NCI-H2196 (cell line): Measurements from ENCODE around the gene CHMP4A.
"Not testable (repeated sequence)": the region's sequence is repeated elsewhere in the genome, so short reads cannot be mapped to it uniquely, and the experiment has no call there.

ENCODE experiments used
- DNase-seq: peaks from one replicate; lab custom pipeline; 2025; ENCODE audit not compliant: unreplicated experiment; lab: John Stamatoyannopoulos, UW

Gene CHMP4A

GRCh38 chr14:24247422-24247821 lies 34.1 kb upstream of the CHMP4A start:
- DNase-seq, result no peak

- DNase-seq, result no peak
Observed at GRCh38 chr14:24246765-24247212, 33.5 kb upstream of the CHMP4A start.

DNA sequence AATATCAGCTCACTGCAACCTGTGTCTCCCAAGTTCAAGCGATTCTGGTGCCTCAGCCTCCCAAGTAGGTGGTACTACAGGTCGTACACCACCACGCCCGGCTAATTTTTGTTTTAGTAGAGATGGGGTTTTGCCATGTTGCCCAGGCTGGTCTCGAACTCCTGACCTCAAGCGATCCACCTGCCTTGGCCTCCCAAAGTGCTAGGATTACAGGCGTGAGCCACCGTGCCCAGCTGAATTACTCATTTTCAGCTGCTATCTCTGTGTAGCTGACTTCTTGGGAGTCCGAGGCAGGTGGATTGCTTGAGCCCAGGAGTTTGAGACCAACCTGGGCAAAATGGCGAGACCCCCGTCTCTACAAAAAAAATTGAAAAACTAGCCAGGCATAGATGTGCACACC lies 32.1 kb upstream of the CHMP4A start:
- not testable (repeated sequence) for DNase-seq

- no peak for DNase-seq
Observed at GRCh38 chr14:24243336-24243836, 30.1 kb upstream of the CHMP4A start.

DNA sequence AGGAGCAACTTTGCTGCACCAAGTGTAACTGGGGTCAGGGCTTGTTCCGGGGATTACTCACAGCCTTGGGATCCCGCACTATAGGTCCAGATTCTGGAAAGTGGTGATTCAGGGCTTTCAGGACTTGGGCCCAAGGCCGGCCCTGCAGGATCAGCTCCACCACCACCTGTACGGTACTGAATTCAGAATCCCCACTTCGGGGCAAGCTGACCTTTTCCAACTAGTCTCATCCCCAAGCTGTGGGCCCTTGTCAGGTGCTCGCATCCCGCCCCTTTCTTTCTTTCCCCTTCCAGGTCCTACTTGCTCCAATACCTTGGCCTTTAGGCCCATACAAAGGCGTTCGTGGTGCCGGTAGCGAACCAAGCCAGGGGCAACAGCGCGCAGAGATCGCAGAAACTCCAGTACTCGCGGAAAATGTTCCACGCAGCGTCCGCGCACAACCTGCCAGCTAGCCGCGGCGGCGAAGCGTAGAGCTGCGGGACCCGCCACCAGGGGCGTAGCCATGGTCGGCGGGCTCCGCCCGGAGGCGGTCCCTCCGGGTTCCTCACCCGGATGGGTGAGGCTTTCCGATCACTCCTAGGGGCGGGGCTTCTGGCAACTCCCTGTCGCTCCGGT lies 28.6 kb upstream of the CHMP4A start:
- peak; percentile 93 for DNase-seq

GRCh38 chr14:24240110-24240918 lies 27.0 kb upstream of the CHMP4A start:
- DNase-seq, result no peak

DNA sequence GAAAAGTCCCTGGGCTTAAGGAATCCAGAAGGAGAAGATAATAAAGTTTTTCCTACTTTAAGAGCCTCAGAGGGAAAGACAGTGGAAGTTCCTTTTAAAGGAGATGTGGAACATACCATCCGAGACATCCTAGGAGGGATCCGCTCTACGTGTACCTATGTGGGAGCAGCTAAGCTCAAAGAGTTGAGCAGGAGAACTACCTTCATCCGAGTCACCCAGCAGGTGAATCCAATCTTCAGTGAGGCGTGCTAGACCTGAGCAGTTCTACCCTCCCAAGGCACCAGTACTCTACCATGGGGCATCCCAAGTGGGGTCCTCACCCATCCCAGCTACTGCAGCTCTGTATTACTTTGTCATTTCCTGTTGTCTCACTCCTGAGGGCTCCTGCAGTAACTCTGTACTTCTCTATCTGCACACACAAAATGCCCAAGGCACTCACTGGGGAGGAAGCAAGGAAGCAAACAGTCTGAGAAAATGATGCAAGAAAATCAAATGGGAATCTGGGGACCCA lies 25.3 kb upstream of the CHMP4A start:
- DNase-seq, result no peak

DNA sequence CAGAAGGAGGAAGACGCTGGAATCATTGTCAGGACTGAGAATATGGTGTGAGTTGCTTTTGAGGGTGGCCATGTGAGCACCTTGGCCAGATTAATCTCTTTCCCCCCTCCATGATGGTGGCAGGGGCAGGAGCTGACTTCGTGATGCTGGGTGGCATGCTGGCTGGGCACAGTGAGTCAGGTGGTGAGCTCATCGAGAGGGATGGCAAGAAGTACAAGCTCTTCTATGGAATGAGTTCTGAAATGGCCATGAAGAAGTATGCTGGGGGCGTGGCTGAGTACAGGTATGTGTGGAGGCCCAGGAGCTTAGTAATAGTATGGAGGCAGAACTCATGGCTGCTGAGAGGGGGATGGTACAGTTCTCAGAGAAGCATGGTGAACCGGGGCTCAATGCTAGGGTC lies 24.8 kb upstream of the CHMP4A start:
- no peak for DNase-seq

GRCh38 chr14:24237463-24237955 lies 24.2 kb upstream of the CHMP4A start:
- no peak for DNase-seq

DNA sequence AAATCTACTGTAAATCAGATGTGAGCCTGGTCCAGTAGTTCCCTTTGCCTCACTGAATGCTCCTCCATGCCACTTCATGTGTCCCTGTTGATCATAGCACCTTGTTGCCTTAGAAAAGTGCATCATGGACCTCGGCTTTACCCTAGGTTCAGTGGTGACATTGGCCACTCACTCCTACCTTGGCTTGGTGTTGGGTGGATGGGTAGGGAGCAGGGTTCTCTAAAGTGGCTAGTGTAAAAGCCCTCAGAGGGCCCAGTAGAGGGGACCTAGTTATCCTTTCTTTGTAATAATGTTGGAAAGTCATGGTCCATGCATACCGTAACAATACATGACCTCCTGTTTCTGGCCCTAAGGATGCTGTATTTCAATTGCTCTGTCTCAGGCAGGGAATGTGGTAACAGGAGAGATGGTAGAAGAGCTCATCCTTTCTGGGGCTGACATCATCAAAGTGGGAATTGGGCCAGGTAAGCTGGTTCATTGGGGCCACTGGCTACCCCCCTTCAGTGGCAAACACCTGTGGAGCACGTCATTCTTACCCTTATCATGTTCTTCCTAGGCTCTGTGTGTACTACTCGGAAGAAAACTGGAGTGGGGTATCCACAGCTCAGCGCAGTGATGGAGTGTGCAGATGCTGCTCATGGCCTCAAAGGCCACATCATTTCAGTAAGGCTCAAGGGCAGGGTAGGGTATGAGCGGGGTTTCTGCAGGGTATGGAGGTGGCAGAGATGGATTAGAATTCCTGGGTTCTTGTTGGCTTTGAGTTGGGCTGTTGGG lies 23.6 kb upstream of the CHMP4A start:
- DNase-seq, result no peak

GRCh38 chr14:24235804-24236688 lies 22.8 kb upstream of the CHMP4A start:
- no peak for DNase-seq

- no peak for DNase-seq
Observed at GRCh38 chr14:24234095-24235005, 21.1 kb upstream of the CHMP4A start.

DNA sequence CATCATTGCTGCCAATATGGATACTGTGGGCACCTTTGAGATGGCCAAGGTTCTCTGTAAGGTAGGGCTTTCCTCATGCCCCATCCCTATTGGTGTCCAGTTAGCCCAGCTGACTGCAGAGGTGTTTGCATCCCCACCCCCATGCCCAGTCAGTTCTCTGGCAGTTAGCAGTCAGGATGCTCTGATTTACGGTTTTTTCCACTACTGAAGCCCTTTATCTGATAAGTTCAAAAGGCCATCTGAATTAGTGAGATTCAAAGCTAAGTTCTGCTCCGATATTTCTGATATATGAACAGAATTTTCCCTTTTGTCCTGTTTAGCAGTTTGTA lies 20.2 kb upstream of the CHMP4A start:
- DNase-seq, result peak; percentile 34

DNA sequence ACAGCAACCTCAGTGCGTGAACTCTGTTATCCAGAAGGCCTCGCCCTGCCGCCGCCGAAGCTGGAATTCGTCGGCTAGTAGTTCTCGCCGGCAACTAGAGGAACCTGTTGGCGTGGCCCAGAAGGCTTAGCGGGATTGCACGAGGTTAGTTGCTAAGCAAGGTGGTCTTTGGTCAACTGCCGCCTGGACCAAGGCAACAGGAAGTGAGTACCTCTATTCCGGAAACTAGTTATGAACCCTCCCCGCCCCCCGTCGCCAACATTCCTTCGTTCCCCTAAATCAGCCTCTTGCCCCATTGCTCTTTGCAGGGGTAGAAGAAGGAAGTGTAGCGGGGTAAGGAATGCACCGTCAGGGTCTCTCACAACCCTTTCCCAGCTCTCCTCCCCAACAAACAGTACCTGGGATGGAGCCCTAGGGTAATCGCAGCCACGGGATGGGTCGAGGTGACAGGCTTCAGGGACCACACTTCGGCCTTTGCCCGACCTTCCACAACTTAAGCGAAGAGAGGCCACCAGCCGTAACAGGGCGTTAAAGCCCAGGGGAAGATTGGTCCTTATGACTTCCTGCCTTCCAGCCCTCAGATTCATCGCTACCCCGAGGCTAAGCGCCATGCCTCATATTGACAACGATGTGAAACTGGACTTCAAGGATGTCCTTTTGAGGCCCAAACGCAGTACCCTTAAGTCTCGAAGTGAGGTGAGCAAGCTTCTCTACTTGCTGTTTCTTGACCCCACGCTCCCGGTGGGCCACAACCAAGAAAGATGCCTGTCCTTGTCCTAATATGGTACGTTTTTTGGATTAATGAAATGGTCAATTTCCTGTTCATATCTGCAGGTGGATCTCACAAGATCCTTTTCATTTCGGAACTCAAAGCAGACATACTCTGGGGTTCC lies 19.6 kb upstream of the CHMP4A start, which contains the start of gene GMPR2:
TSS of gene GMPR2 (plus strand) at position 285 of the 893 bp plus-strand sequence. CDS start at position 610, 325 bp downstream.
- no peak for DNase-seq

DNA sequence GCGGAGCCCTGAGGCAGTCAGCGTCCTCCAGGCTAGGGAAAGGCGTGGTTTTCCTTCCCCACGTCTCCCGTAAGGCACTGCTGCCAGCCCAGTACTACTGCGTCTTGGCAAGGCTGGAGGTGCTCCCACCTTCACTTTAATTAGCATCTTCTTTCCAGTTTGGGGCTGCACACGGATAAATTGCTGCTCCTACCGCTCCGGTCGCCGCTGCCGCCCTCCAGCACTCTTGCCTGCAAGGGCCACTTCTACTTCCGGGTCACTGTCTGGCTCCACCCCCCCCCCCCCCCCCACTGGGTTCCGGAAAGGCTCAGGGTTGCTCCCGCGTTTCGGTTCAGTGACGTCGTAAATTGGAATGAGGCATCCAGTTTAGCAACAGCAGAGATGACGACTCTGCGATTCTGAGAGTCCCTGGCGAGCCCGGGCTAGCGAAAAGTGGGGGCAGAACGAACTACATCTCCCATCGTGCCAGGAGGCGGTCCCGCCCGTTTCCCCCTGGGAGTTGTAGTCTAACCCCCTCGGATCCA lies 18.9 kb upstream of the CHMP4A start, which contains the start of gene NEDD8:
TSS of gene NEDD8 (minus strand) at position 247 of the 524 bp plus-strand sequence. CDS start at position 147, 100 bp downstream.
- DNase-seq, result peak; percentile 87

GRCh38 chr14:24231263-24232120 lies 18.2 kb upstream of the CHMP4A start:
- no peak for DNase-seq

DNA sequence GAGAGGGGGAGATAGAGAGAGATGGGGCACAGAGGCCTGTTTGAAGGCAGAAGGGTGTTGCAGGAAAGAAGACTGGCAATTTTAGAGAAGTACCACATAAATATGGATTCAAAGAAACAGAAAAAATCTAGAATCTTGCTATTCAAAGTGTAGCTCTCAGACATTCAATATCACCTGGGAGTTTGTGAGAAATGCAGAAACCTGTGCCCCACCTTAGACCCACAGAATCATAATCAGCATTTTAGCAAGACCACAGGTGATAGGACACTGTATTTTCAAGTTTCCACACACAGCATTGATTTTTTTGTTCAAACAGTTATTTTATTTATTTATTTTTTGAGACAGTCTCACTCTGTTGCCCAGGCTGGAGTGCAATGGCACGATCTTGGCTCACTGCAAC lies 15.6 kb upstream of the CHMP4A start:
- no peak for DNase-seq
